B cell (primary cell): ENCODE results near the gene KMO. TPM values are rescaled to one million over a fixed set of nuclear protein-coding genes. Genes with fewer than 3 reads are reported as not detected.
A peak's percentile ranks its signal among the peaks of the same experiment; 100 is the strongest.

Experiments
- ATAC-seq: fragments of 200-7000 bp; cut with Tn5 transposase; one replicate; pipeline ENCODE4 v1.10.0; 2021; ENCODE audit warnings: low read depth, mild to moderate bottlenecking, moderate number of reproducible peaks, moderate library complexity
- CTCF ChIA-PET: fragments of 350-600 bp; sonication (Branson Sonifier 250); formaldehyde crosslinking; loops from one replicate; lab custom pipeline; 2021; ENCODE audit warnings: antibody characterized with exemption, inconsistent platforms; lab: Charles Lee
- POLR2A ChIA-PET: fragments of 350-600 bp; sonication (Branson Sonifier 250); formaldehyde crosslinking; loops from one replicate; lab custom pipeline; 2021; ENCODE audit warnings: antibody characterized with exemption; lab: Charles Lee
- DNase-seq: peaks from one replicate; pipeline ENCODE4 v3.0.0; 2013
- H2AFZ ChIP-seq: 2 replicates; pipeline ENCODE4 v1.6.1; 2012; ENCODE audit warnings: mild to moderate bottlenecking, low read depth, low read length; ENCODE audit not compliant: insufficient read depth, poor library complexity, severe bottlenecking
- H3K27ac ChIP-seq, 2 donors: 1 replicate in 1 of 2; 2 replicates in 1 of 2; pipeline ENCODE4 v1.5.1; 2012 to 2013; ENCODE audit warnings: low read length in 2 of 2, mild to moderate bottlenecking in 2 of 2, moderate library complexity in 1 of 2
- H3K27me3 ChIP-seq, 4 experiments: fragments of 200-600 bp in 1 of 4; sonication (generic) in 1 of 4; replicated peaks in 1 of 4; 1 replicate in 2 of 4; 2 replicates in 2 of 4; pipeline versions ENCODE4 v1.6.1 to v1.7.0; 2013 to 2016; ENCODE audit warnings: low read length in 3 of 4, mild to moderate bottlenecking in 2 of 4, mixed read lengths in 1 of 4, moderate library complexity in 1 of 4; ENCODE audit not compliant: insufficient read depth in 4 of 4, control insufficient read depth in 3 of 4; ENCODE audit errors: control extremely low read depth in 1 of 4
- H3K36me3 ChIP-seq, 2 experiments: replicated peaks in 1 of 2; 1 replicate in 1 of 2; 2 replicates in 1 of 2; pipeline versions ENCODE4 v1.6.1 to v1.7.1; 2013; ENCODE audit warnings: low read length in 1 of 2; ENCODE audit not compliant: insufficient read depth in 2 of 2, control insufficient read depth in 1 of 2; ENCODE audit errors: control extremely low read depth in 1 of 2, extremely low read depth in 1 of 2
- H3K4me1 ChIP-seq, 2 donors: fragments of 200-600 bp in 1 of 2; sonication (generic) in 1 of 2; 1 replicate in 1 of 2; 2 replicates in 1 of 2; pipeline versions ENCODE4 v1.5.1 to v1.6.1; 2013 to 2017; ENCODE audit warnings: low read length in 2 of 2; ENCODE audit not compliant: control insufficient read depth in 2 of 2, insufficient read depth in 2 of 2
- H3K4me2 ChIP-seq: replicated peaks from 2 replicates; pipeline ENCODE3; 2012; ENCODE audit warnings: mild to moderate bottlenecking, low read depth, low read length; ENCODE audit not compliant: poor library complexity, severe bottlenecking
- H3K4me3 ChIP-seq, 5 experiments: fragments of 200-600 bp in 1 of 5; sonication (generic) in 1 of 5; 1 replicate in 3 of 5; 2 replicates in 2 of 5; pipeline versions ENCODE4 v1.5.1 to v1.7.0; 2011 to 2016; ENCODE audit warnings: low read length in 4 of 5, mild to moderate bottlenecking in 4 of 5, low read depth in 2 of 5, control low read depth in 1 of 5, moderate library complexity in 1 of 5; ENCODE audit not compliant: insufficient read depth in 1 of 5; ENCODE audit errors: control extremely low read depth in 1 of 5, extremely low read depth in 1 of 5
- H3K79me2 ChIP-seq: fragments of 200-600 bp; sonication (generic); one replicate; pipeline ENCODE4 v1.6.0; 2016; ENCODE audit warnings: low read length; ENCODE audit not compliant: control insufficient read depth, insufficient read depth
- H3K9ac ChIP-seq: fragments of 200-600 bp; sonication (generic); 2 replicates; pipeline ENCODE4 v1.6.1; 2017; ENCODE audit warnings: mild to moderate bottlenecking, low read length, moderate library complexity
- H3K9me3 ChIP-seq, 3 donors: one replicate each; pipeline versions ENCODE4 v1.6.1 to v1.7.1; 2013; ENCODE audit warnings: low read length in 2 of 3; ENCODE audit not compliant: control insufficient read depth in 2 of 3, insufficient read depth in 1 of 3; ENCODE audit errors: control extremely low read depth in 1 of 3
- H4K20me1 ChIP-seq: 2 replicates; pipeline ENCODE4 v1.6.0; 2012; ENCODE audit warnings: mild to moderate bottlenecking, low read length; ENCODE audit not compliant: insufficient read depth, control insufficient read depth, poor library complexity, severe bottlenecking
- H3K27ac Mint-ChIP-seq: one replicate; pipeline ENCODE4 v1.8.0; 2021; ENCODE audit warnings: mixed read lengths
- H3K27me3 Mint-ChIP-seq: one replicate; pipeline ENCODE4 v1.8.0; 2021; ENCODE audit warnings: mixed read lengths
- H3K4me1 Mint-ChIP-seq: one replicate; pipeline ENCODE4 v1.8.0; 2021; ENCODE audit warnings: mixed read lengths
- H3K4me3 Mint-ChIP-seq: one replicate; pipeline ENCODE4 v1.8.0; 2021; ENCODE audit warnings: mixed read lengths
- H3K9me3 Mint-ChIP-seq: one replicate; pipeline ENCODE4 v1.8.0; 2022; ENCODE audit warnings: mixed read lengths; ENCODE audit not compliant: insufficient read depth
- CTCF ChIP-seq: fragments of 200-600 bp; IDR thresholded peaks from one replicate; pipeline ENCODE4 v1.8.0; 2022; ENCODE audit warnings: antibody characterized with exemption, mild to moderate bottlenecking
- EZH2 ChIP-seq: IDR thresholded peaks from 2 replicates; pipeline ENCODE4 v1.6.1; 2012; ENCODE audit warnings: borderline replicate concordance, low read depth, mild to moderate bottlenecking, moderate library complexity, low read length; ENCODE audit not compliant: insufficient read depth, poor library complexity, severe bottlenecking
- WGBS: methylation state at CpG from one replicate; pipeline ENCODE4 v1.1.5; 2013; ENCODE audit warnings: missing lambda C conversion rate; ENCODE audit not compliant: insufficient coverage; 5-methylcytosine and 5-hydroxymethylcytosine counted together
- intact Hi-C: fragments of 100-400 bp; cut with micrococcal nuclease; formaldehyde crosslinking; loops from one replicate; pipeline ENCODE4 v1.10.0; 2022
- polyA plus RNA-seq: library from polyadenylated mRNA; depleted of rRNA; stranded (reverse); fragments of >200 nt; gene quantifications from 2 replicates; pipeline ENCODE4 v1.2.3, GENCODE V29; 2012
- total RNA-seq, 2 donors: library from RNA; stranded (reverse); fragments of 120-200 nt in 1 of 2; gene quantifications; 1 replicate in 1 of 2; 2 replicates in 1 of 2; pipeline versions ENCODE4 v1.2.3 to v1.2.4, GENCODE V29; 2013 to 2022

Gene KMO
- total and polyA plus RNA-seq, 2 donors (not counting 1 experiment from before 2014, with no cell fraction given), result 14.0 to 34.0 TPM

GRCh38 chr1:241614572-241614971 is 82.4 kb downstream of the KMO start:
- Histone ChIP-seq H3K4me2 (no peak overlapping the region), H3K4me3 (no peak overlapping the region), H2AFZ (no peak overlapping the region), H3K27me3 (no peaks in the 10 kb centered on the region), H3K4me1 (peaks cover 6 to 7% of the 10 kb centered on the region in 2 donors), H3K79me2 (peaks cover 12% of the 10 kb centered on the region), H3K9ac (no peak overlapping the region), H3K27ac (no peak overlapping the region), H3K9me3 (no peaks in the 10 kb centered on the region), H3K36me3 (peaks cover 0 to 7% of the 10 kb centered on the region in 2 experiments), H4K20me1 (peaks cover 8% of the 10 kb centered on the region)
- TF ChIP-seq EZH2 (no peak), CTCF (no peak)
- H3K27ac Mint-ChIP-seq, result peak overlapping the region; percentile 23
- ATAC-seq (no peak), DNase-seq (no peak)
- H3K27me3 Mint-ChIP-seq, result no peaks in the 10 kb centered on the region
- H3K9me3 Mint-ChIP-seq, result no peaks in the 10 kb centered on the region
- WGBS, result 86% methylated on average over 4 of the region's 4 CpGs
- intact Hi-C loops, result no loop called here
- no peak overlapping the region for H3K4me3 Mint-ChIP-seq
- peaks cover 5% of the 10 kb centered on the region for H3K4me1 Mint-ChIP-seq
- ChIA-PET POLR2A (no interaction called here), CTCF (interaction anchor here (0.6 to 5.9 kb wide), 5 partner anchors 12 to 383 kb away, joined by 3 to 62 read pairs (median 4); no protein-coding TSS in a partner anchor)

- ChIA-PET POLR2A (no interaction called here), CTCF (interaction anchor here (0.7 to 5.9 kb wide), 3 partner anchors 11 to 22 kb away, joined by 4 to 62 read pairs (median 14); no protein-coding TSS in a partner anchor)
- no peak for DNase-seq
- Histone ChIP-seq H3K4me1 (peaks cover 6 to 7% of the 10 kb centered on the region in 2 donors), H3K9me3 (no peaks in the 10 kb centered on the region), H3K27me3 (no peaks in the 10 kb centered on the region), H4K20me1 (peaks cover 8% of the 10 kb centered on the region), H3K4me2 (no peak overlapping the region), H3K36me3 (peaks cover 0 to 4% of the 10 kb centered on the region in 2 experiments), H3K4me3 (no peak overlapping the region), H3K27ac (no peak overlapping the region), H2AFZ (no peak overlapping the region), H3K79me2 (peaks cover 7% of the 10 kb centered on the region), H3K9ac (no peak overlapping the region)
- H3K4me3 Mint-ChIP-seq, result no peak overlapping the region
- H3K27me3 Mint-ChIP-seq, result no peaks in the 10 kb centered on the region
- ATAC-seq, result no peak
- H3K27ac Mint-ChIP-seq, result peak overlapping the region; percentile 23
- peaks cover 5% of the 10 kb centered on the region for H3K4me1 Mint-ChIP-seq
- 98% methylated on average over 7 of the region's 8 CpGs for WGBS
- intact Hi-C loops, result no loop called here
- TF ChIP-seq CTCF (no peak), EZH2 (no peak)
- no peaks in the 10 kb centered on the region for H3K9me3 Mint-ChIP-seq
These were observed 83.1 kb downstream of the KMO start for GRCh38 chr1:241615043-241615974.
